Keratinocyte (primary cell): ENCODE results near the gene ZNF664. TPM values are rescaled to one million over a fixed set of nuclear protein-coding genes. Genes with fewer than 3 reads are reported as not detected.

Source experiments
- DNase-seq: peaks from one replicate; pipeline ENCODE4 v3.0.0-alpha.2; 2011; ENCODE audit warnings: low read depth, missing footprints, low spot score
- FAIRE-seq: peaks from 2 replicates; lab custom pipeline; 2011; peaks lifted over from hg19 to GRCh38; lab: Jason Lieb, UNC
- H2AFZ ChIP-seq: 2 replicates; pipeline ENCODE4 v1.6.0; 2012; ENCODE audit warnings: low read length, control low read depth, inconsistent platforms; ENCODE audit not compliant: control insufficient read depth
- H3K27ac ChIP-seq: 2 replicates; pipeline ENCODE4 v1.5.1; 2011; ENCODE audit warnings: low read length; ENCODE audit not compliant: control insufficient read depth, insufficient read depth
- H3K27me3 ChIP-seq: 3 replicates; pipeline ENCODE4 v1.6.0; 2011; ENCODE audit warnings: low read length; ENCODE audit not compliant: control insufficient read depth, insufficient read depth; ENCODE audit errors: extremely low read depth
- H3K36me3 ChIP-seq, 2 experiments: 2 replicates in 1 of 2; 3 replicates in 1 of 2; pipeline ENCODE4 v1.5.1; 2011; ENCODE audit warnings: low read length in 2 of 2, mild to moderate bottlenecking in 1 of 2; ENCODE audit not compliant: control insufficient read depth in 2 of 2, insufficient read depth in 2 of 2; ENCODE audit errors: extremely low read depth in 1 of 2
- H3K4me1 ChIP-seq: 3 replicates; pipeline ENCODE4 v1.5.1; 2011; ENCODE audit warnings: low read length; ENCODE audit not compliant: control insufficient read depth, insufficient read depth; ENCODE audit errors: extremely low read depth
- H3K4me2 ChIP-seq: 3 replicates; pipeline ENCODE4 v1.6.0; 2011; ENCODE audit warnings: low read depth, low read length; ENCODE audit not compliant: control insufficient read depth, insufficient read depth; ENCODE audit errors: extremely low read depth
- H3K4me3 ChIP-seq, 3 experiments: fragments of 200-600 bp in 1 of 3; sonication (generic) in 1 of 3; 2 replicates in 2 of 3; 3 replicates in 1 of 3; pipeline ENCODE4 v1.5.1; 2011 to 2016; ENCODE audit warnings: low read length in 3 of 3, mild to moderate bottlenecking in 3 of 3, control low read depth in 2 of 3, inconsistent platforms in 1 of 3, low read depth in 1 of 3, mixed read lengths in 1 of 3, mixed run types in 1 of 3, moderate library complexity in 1 of 3; ENCODE audit not compliant: control insufficient read depth in 2 of 3, insufficient read depth in 2 of 3; ENCODE audit errors: extremely low read depth in 1 of 3
- H3K79me2 ChIP-seq: 2 replicates; pipeline ENCODE4 v1.6.0; 2012; ENCODE audit warnings: low read length; ENCODE audit not compliant: control insufficient read depth, insufficient read depth
- H3K9ac ChIP-seq: 3 replicates; pipeline ENCODE4 v1.6.0; 2011; ENCODE audit warnings: low read length; ENCODE audit not compliant: control insufficient read depth, insufficient read depth; ENCODE audit errors: extremely low read depth
- H3K9me1 ChIP-seq: 3 replicates; pipeline ENCODE4 v1.6.0; 2011; ENCODE audit warnings: low read length; ENCODE audit not compliant: control insufficient read depth, insufficient read depth; ENCODE audit errors: extremely low read depth
- H3K9me3 ChIP-seq: 2 replicates; pipeline ENCODE4 v1.5.1; 2012; ENCODE audit warnings: low read depth, low read length; ENCODE audit not compliant: control insufficient read depth
- H4K20me1 ChIP-seq: 3 replicates; pipeline ENCODE4 v1.6.0; 2011; ENCODE audit warnings: low read length; ENCODE audit not compliant: control insufficient read depth, insufficient read depth; ENCODE audit errors: extremely low read depth
- CTCF ChIP-seq, 3 experiments: IDR thresholded peaks in 1 of 3; conservative IDR thresholded peaks in 1 of 3; optimal IDR thresholded peaks in 1 of 3; 2 replicates in 2 of 3; 3 replicates in 1 of 3; pipeline versions ENCODE3 to v1.5.1; 2011; ENCODE audit warnings: low read length in 3 of 3, mild to moderate bottlenecking in 3 of 3, moderate library complexity in 2 of 3, control low read depth in 1 of 3, inconsistent platforms in 1 of 3; ENCODE audit not compliant: insufficient read depth in 2 of 3; ENCODE audit errors: extremely low read depth in 1 of 3
- EZH2 ChIP-seq: IDR thresholded peaks from one replicate; pipeline ENCODE4 v1.6.1; 2012; ENCODE audit warnings: inconsistent platforms, mild to moderate bottlenecking, low read length, moderate library complexity
- dilution Hi-C: fragments of 300-500 bp; cut with MboI; formaldehyde crosslinking; loops from one replicate; pipeline ENCODE4 v1.7.0; 2020; ENCODE audit warnings: low sequenced_read_pairs; ENCODE audit not compliant: extremely low pct_ligation_motif_present
- polyA plus RNA-seq, 5 experiments: library from polyadenylated mRNA; depleted of rRNA in 3 of 5; stranded (reverse) in 3 of 5; stranded (forward) in 1 of 5; unstranded in 1 of 5; fragments of >200 nt; gene quantifications; 1 replicate in 1 of 5; 2 replicates in 3 of 5; 3 replicates in 1 of 5; pipeline versions ENCODE4 v1.2.1 to v1.2.3, GENCODE V29; 2011 to 2012; ENCODE audit warnings: missing spikeins in 2 of 5, low read depth in 1 of 5, low replicate concordance in 1 of 5

ZNF664 gene
- polyA plus RNA-seq, 1 donor (not counting 4 experiments of a cell fraction or from before 2014, with no cell fraction given): 48.7 TPM

- FAIRE-seq (no peak), DNase-seq (no peak)
- peaks cover 4% of the 10 kb centered on the region for H3K79me2 ChIP-seq
- no peaks in the 10 kb centered on the region for H4K20me1 ChIP-seq
- no peak overlapping the region for H3K9ac ChIP-seq
- no peaks in the 10 kb centered on the region for H3K27me3 ChIP-seq
- no peak overlapping the region for H3K4me3 ChIP-seq
- no peaks in the 10 kb centered on the region for H3K4me1 ChIP-seq
- H3K27ac ChIP-seq: no peak overlapping the region
- no peak overlapping the region for H3K4me2 ChIP-seq
- no peaks in the 10 kb centered on the region for H3K9me1 ChIP-seq
- H3K36me3 ChIP-seq: peaks cover 0 to 6% of the 10 kb centered on the region in 2 experiments
- dilution Hi-C loops: no loop called here
- TF ChIP-seq CTCF (optimal IDR thresholded peaks at IDR 0.05 in 1 of 3, IDR thresholded peaks at IDR 0.05 in 1 of 3, conservative IDR thresholded peaks at IDR 0.05 in 1 of 3; ENCODE audit: extremely low read depth in 1 of 3, insufficient read depth in 2 of 3, low read length in 3 of 3): no peak
- no peak for TF ChIP-seq EZH2
- H2AFZ ChIP-seq: no peak overlapping the region
- no peaks in the 10 kb centered on the region for H3K9me3 ChIP-seq
Observed at GRCh38 chr12:123984903-123985302, 11.9 kb downstream of the ZNF664 start.

GRCh38 chr12:123986374-123986965 is 13.5 kb downstream of the ZNF664 start:
- peaks cover 4% of the 10 kb centered on the region for H3K79me2 ChIP-seq
- H3K9ac ChIP-seq: no peak overlapping the region
- DNase-seq: no peak
- no peak overlapping the region for H3K4me3 ChIP-seq
- H3K9me3 ChIP-seq: no peaks in the 10 kb centered on the region
- dilution Hi-C loops: no loop called here
- no peaks in the 10 kb centered on the region for H4K20me1 ChIP-seq
- no peak overlapping the region for H2AFZ ChIP-seq
- no peak overlapping the region for H3K4me2 ChIP-seq
- no peaks in the 10 kb centered on the region for H3K27me3 ChIP-seq
- H3K36me3 ChIP-seq: peaks cover 0 to 6% of the 10 kb centered on the region in 2 experiments
- H3K4me1 ChIP-seq: peaks cover 12% of the 10 kb centered on the region
- TF ChIP-seq EZH2: no peak
- TF ChIP-seq CTCF (optimal IDR thresholded peaks at IDR 0.05 in 1 of 3, IDR thresholded peaks at IDR 0.05 in 1 of 3, conservative IDR thresholded peaks at IDR 0.05 in 1 of 3; ENCODE audit: extremely low read depth in 1 of 3, insufficient read depth in 2 of 3, low read length in 3 of 3): no peak
- H3K9me1 ChIP-seq: no peaks in the 10 kb centered on the region
- no peak for FAIRE-seq
- H3K27ac ChIP-seq: no peak overlapping the region
